CD4-positive, alpha-beta memory T cell (primary cell): ENCODE data around the gene CTPS2. TPM values are rescaled to one million over a fixed set of nuclear protein-coding genes. Genes with fewer than 3 reads are reported as not detected.
A peak's percentile ranks its signal among the peaks of the same experiment; 100 is the strongest.
"Not testable (repeated sequence)": the region's sequence is repeated elsewhere in the genome, so short reads cannot be mapped to it uniquely, and the experiment has no call there.

Source experiments
- CTCF ChIA-PET: fragments of 350-600 bp; sonication (Branson Sonifier 250); formaldehyde crosslinking; loops from one replicate; lab custom pipeline; 2021; ENCODE audit warnings: inconsistent platforms; ENCODE audit not compliant: partially characterized antibody; lab: Charles Lee
- POLR2A ChIA-PET: fragments of 350-600 bp; sonication (Branson Sonifier 250); formaldehyde crosslinking; loops from one replicate; lab custom pipeline; 2021; ENCODE audit not compliant: partially characterized antibody; lab: Charles Lee
- DNase-seq, 5 donors: peaks; one replicate each; pipeline versions ENCODE4 v3.0.0 to v3.0.0-alpha.2; 2020 to 2022; ENCODE audit warnings: mixed read lengths in 1 of 5
- H3K27ac ChIP-seq: one replicate; pipeline ENCODE4 v1.7.0; 2013; ENCODE audit warnings: low read depth, low read length
- H3K27me3 ChIP-seq: 2 replicates; pipeline ENCODE4 v1.7.0; 2013; ENCODE audit warnings: mild to moderate bottlenecking, low read length, moderate library complexity; ENCODE audit not compliant: insufficient read depth
- H3K36me3 ChIP-seq: 2 replicates; pipeline ENCODE4 v1.7.0; 2013; ENCODE audit warnings: mild to moderate bottlenecking, low read length, moderate library complexity; ENCODE audit not compliant: insufficient read depth
- H3K4me1 ChIP-seq: 2 replicates; pipeline ENCODE4 v1.7.0; 2013; ENCODE audit warnings: mild to moderate bottlenecking, low read length, moderate library complexity; ENCODE audit not compliant: insufficient read depth
- H3K4me3 ChIP-seq, 2 donors: one replicate each; pipeline ENCODE4 v1.7.0; 2013; ENCODE audit warnings: low read length in 2 of 2, mild to moderate bottlenecking in 1 of 2
- H3K9me3 ChIP-seq, 2 donors: one replicate each; pipeline ENCODE4 v1.7.0; 2013; ENCODE audit warnings: low read length in 2 of 2, control low read depth in 1 of 2; ENCODE audit not compliant: control insufficient read depth in 1 of 2
- H3K27ac Mint-ChIP-seq, 7 donors: one replicate each; pipeline ENCODE4 v1.8.0; 2020 to 2021; ENCODE audit warnings: mixed read lengths in 7 of 7, mild to moderate bottlenecking in 6 of 7, inconsistent platforms in 3 of 7, moderate library complexity in 3 of 7
- H3K27me3 Mint-ChIP-seq, 2 donors: one replicate each; pipeline ENCODE4 v1.8.0; 2020 to 2021; ENCODE audit warnings: mixed read lengths in 2 of 2
- H3K36me3 Mint-ChIP-seq, 2 donors: one replicate each; pipeline ENCODE4 v1.8.0; 2020 to 2021; ENCODE audit warnings: mixed read lengths in 2 of 2, inconsistent platforms in 1 of 2, mild to moderate bottlenecking in 1 of 2
- H3K4me1 Mint-ChIP-seq, 4 donors: one replicate each; pipeline ENCODE4 v1.8.0; 2020 to 2021; ENCODE audit warnings: mixed read lengths in 4 of 4, mild to moderate bottlenecking in 1 of 4
- H3K4me3 Mint-ChIP-seq, 8 donors: one replicate each; pipeline ENCODE4 v1.8.0; 2020 to 2021; ENCODE audit warnings: mixed read lengths in 8 of 8, mild to moderate bottlenecking in 7 of 8, moderate library complexity in 6 of 8, inconsistent platforms in 3 of 8
- H3K9me3 Mint-ChIP-seq, 8 donors: one replicate each; pipeline ENCODE4 v1.8.0; 2020 to 2021; ENCODE audit warnings: mixed read lengths in 8 of 8, mild to moderate bottlenecking in 5 of 8, inconsistent platforms in 3 of 8, moderate library complexity in 1 of 8
- intact Hi-C: fragments of 100-400 bp; cut with micrococcal nuclease; formaldehyde crosslinking; loops from one replicate; pipeline ENCODE4 v1.15.1; 2023
- polyA plus RNA-seq, 2 donors: library from polyadenylated mRNA; unstranded; fragments of 300-500 nt; fragmentation: Illumina TruSeq; gene quantifications; one replicate each; pipeline ENCODE4 v1.2.3, GENCODE V29; 2021
- total RNA-seq, 2 experiments: library from RNA; stranded (reverse); gene quantifications; one replicate each; pipeline ENCODE4 v1.2.3, GENCODE V29; 2021

CTPS2 gene, protein sequence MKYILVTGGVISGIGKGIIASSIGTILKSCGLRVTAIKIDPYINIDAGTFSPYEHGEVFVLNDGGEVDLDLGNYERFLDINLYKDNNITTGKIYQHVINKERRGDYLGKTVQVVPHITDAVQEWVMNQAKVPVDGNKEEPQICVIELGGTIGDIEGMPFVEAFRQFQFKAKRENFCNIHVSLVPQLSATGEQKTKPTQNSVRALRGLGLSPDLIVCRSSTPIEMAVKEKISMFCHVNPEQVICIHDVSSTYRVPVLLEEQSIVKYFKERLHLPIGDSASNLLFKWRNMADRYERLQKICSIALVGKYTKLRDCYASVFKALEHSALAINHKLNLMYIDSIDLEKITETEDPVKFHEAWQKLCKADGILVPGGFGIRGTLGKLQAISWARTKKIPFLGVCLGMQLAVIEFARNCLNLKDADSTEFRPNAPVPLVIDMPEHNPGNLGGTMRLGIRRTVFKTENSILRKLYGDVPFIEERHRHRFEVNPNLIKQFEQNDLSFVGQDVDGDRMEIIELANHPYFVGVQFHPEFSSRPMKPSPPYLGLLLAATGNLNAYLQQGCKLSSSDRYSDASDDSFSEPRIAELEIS
- total RNA-seq, result 1 to 10 TPM; 6.4 to 7.2 TPM
- 1 to 10 TPM; 3.8 to 4.7 TPM for polyA plus RNA-seq

DNA sequence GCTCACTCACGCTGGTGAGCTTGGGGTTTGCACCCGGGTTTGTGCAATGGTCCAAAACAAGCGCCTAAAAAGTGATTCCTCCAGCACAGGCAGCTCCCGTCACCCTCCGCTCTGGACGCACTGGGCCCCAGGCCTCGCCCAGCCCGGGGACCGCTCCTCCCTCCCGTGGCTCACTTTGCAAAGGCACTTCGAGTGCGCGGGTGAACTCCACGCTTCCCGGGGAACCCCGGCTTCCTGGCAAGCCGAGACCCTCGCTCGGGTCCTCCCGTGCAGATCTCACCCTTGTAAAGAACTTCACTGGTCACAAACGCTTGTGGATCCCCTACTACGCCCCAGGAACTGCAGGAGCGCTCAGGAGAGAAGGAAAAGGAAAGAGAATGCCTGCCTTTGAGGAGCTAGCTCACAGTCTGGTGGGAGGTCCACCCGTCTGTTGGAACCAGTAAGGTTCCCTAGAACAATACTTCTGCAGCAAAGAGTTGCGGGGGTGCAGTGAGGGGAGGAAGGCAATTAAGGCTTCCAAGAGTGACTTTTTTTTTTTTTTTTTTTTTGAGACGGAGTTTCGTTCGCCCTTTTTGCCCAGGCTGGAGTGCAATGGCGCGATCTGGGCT lies at the start of gene CTPS2:
TSS of gene CTPS2 (minus strand) at position 122 of the 608 bp plus-strand sequence. CDS start 9,767 bp downstream, outside the sequence.
- peak within 1 kb of the TSS; percentile 86 to 92 (median 88) for H3K4me3 Mint-ChIP-seq
- H3K36me3 Mint-ChIP-seq, result peaks cover 0 to 2% of the 10 kb centered on the region in 2 donors
- H3K27ac ChIP-seq, result peak within 1 kb of the TSS; percentile 41
- no peaks in the 10 kb centered on the region for H3K27me3 ChIP-seq
- peaks cover 0 to 2% (median 0%) of the 10 kb centered on the region in 8 donors for H3K9me3 Mint-ChIP-seq
- peak within 1 kb of the TSS; percentile 42 to 60 for H3K4me3 ChIP-seq
- intact Hi-C loops, result loop anchor here (10.0 kb wide), 2 partner anchors 858 to 1838 kb away; partner anchors contain the start of genes AP1S2, FANCB and MOSPD2
- peak within 1 kb of the TSS; percentile 78 to 93 (median 87) for H3K27ac Mint-ChIP-seq
- POLR2A ChIA-PET, result interaction anchor here (1.0 kb wide), 1 partner anchor 234 kb away, joined by 3 read pairs; the partner anchor contains the start of gene REPS2
- CTCF ChIA-PET, result interaction anchor here (0.7 kb wide), 1 partner anchor 159 kb away, joined by 3 read pairs; no protein-coding TSS in a partner anchor
- peaks cover 9 to 22% (median 13%) of the 10 kb centered on the region in 4 donors for H3K4me1 Mint-ChIP-seq
- H3K36me3 ChIP-seq, result no peaks in the 10 kb centered on the region
- H3K27me3 Mint-ChIP-seq, result no peaks in the 10 kb centered on the region
- no peaks in the 10 kb centered on the region for H3K9me3 ChIP-seq
- no peaks in the 10 kb centered on the region for H3K4me1 ChIP-seq
- peak; percentile 31 to 58 (median 38) for DNase-seq

GRCh38 chrX:16761500-16761899 lies 49.0 kb upstream of the CTPS2 start:
- Mint-ChIP-seq H3K27ac (peak overlapping the region in 1 of 7 donors; percentile 65), H3K36me3 (peaks cover 21 to 22% of the 10 kb centered on the region in 2 donors)
- H3K27me3 Mint-ChIP-seq, H3K27me3 ChIP-seq, H3K4me1 ChIP-seq, H3K4me3 ChIP-seq, H3K36me3 ChIP-seq, H3K9me3 ChIP-seq, H3K9me3 Mint-ChIP-seq, DNase-seq, H3K4me3 Mint-ChIP-seq, H3K27ac ChIP-seq, H3K4me1 Mint-ChIP-seq, POLR2A ChIA-PET, CTCF ChIA-PET, intact Hi-C loops: not testable (repeated sequence)

DNA sequence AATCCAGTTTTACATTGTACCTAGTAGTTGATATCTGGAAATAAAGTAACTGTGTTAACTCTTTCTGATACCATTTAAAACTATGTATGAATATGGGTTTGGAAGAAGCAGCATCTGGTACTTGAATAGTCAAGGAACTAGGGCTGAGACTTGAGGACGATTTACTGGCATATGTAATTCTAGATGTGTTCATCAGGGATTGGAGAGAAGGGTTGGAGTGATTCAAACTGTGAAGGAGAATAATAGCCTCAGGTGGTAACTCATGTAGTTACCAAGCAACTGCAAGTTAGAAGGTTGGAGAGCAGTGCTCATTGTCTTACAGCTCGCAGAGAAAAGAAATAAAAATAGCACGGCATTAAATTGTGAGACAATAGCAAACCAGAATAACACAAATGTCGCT lies 44.3 kb upstream of the CTPS2 start:
- no peaks in the 10 kb centered on the region for H3K27me3 Mint-ChIP-seq
- POLR2A ChIA-PET, result no interaction called here
- no peak for DNase-seq

DNA sequence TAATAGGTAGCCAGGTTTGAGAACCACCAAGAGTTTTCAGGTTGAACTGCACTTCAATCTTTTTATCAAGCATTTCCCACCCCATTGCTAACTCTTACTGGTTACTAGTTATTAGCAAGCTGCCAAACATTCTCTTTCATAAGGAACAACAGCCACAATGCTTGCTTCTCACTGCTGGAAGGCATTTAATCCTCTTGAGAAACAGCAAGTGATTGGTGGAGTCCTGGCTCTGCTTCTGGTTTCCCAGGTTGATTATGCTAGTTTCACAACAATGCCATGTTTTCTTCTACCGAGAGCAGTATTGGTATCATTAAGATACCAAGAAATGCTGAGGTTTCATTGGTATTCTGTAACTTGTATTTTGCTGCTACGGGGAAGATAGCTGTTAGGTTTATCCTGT lies 41.5 kb upstream of the CTPS2 start:
- intact Hi-C loops, result no loop called here
- peaks cover 0 to 3% (median 0%) of the 10 kb centered on the region in 4 donors for H3K4me1 Mint-ChIP-seq
- Histone ChIP-seq H3K4me1 (no peaks in the 10 kb centered on the region), H3K27ac (no peak overlapping the region), H3K9me3 (no peaks in the 10 kb centered on the region), H3K36me3 (peaks cover 7% of the 10 kb centered on the region), H3K27me3 (no peaks in the 10 kb centered on the region), H3K4me3 (no peak overlapping the region)
- H3K27ac Mint-ChIP-seq, result no peak overlapping the region
- ChIA-PET CTCF (no interaction called here), POLR2A (no interaction called here)
- no peak overlapping the region for H3K4me3 Mint-ChIP-seq
- peaks cover 41 to 46% of the 10 kb centered on the region in 2 donors for H3K36me3 Mint-ChIP-seq
- no peak for DNase-seq
- no peaks in the 10 kb centered on the region for H3K9me3 Mint-ChIP-seq
- no peaks in the 10 kb centered on the region for H3K27me3 Mint-ChIP-seq

More for the DNA sequence above, 44.3 kb upstream of the CTPS2 start:
- H3K4me1 Mint-ChIP-seq, result peaks cover 0 to 3% (median 0%) of the 10 kb centered on the region in 4 donors
- H3K9me3 Mint-ChIP-seq, result no peaks in the 10 kb centered on the region
- CTCF ChIA-PET, result no interaction called here
- no peak overlapping the region for H3K27ac ChIP-seq
- H3K9me3 ChIP-seq, result no peaks in the 10 kb centered on the region
- no peaks in the 10 kb centered on the region for H3K27me3 ChIP-seq
- no peak overlapping the region for H3K4me3 Mint-ChIP-seq
- H3K36me3 ChIP-seq, result peaks cover 7% of the 10 kb centered on the region
- intact Hi-C loops, result no loop called here
- no peaks in the 10 kb centered on the region for H3K4me1 ChIP-seq
- no peak overlapping the region for H3K4me3 ChIP-seq
- peak overlapping the region in 1 of 7 donors; percentile 50 for H3K27ac Mint-ChIP-seq
- peaks cover 45 to 48% of the 10 kb centered on the region in 2 donors for H3K36me3 Mint-ChIP-seq

GRCh38 chrX:16750136-16750535 lies 37.7 kb upstream of the CTPS2 start:
- H3K4me3 ChIP-seq, result no peak overlapping the region
- H3K27ac Mint-ChIP-seq, result peak overlapping the region in 1 of 7 donors; percentile 42
- intact Hi-C loops, result no loop called here
- no peaks in the 10 kb centered on the region for H3K4me1 ChIP-seq
- H3K27ac ChIP-seq, result no peak overlapping the region
- DNase-seq, result no peak
- ChIA-PET CTCF (no interaction called here), POLR2A (no interaction called here)
- no peak overlapping the region for H3K4me3 Mint-ChIP-seq
- no peaks in the 10 kb centered on the region for H3K9me3 Mint-ChIP-seq
- no peaks in the 10 kb centered on the region for H3K27me3 Mint-ChIP-seq
- no peaks in the 10 kb centered on the region for H3K9me3 ChIP-seq
- peaks cover 5% of the 10 kb centered on the region for H3K36me3 ChIP-seq
- H3K36me3 Mint-ChIP-seq, result peaks cover 37 to 45% of the 10 kb centered on the region in 2 donors
- peaks cover 0 to 3% (median 0%) of the 10 kb centered on the region in 4 donors for H3K4me1 Mint-ChIP-seq
- no peaks in the 10 kb centered on the region for H3K27me3 ChIP-seq

GRCh38 chrX:16748425-16748824 lies 36.0 kb upstream of the CTPS2 start:
- Mint-ChIP-seq H3K36me3 (peaks cover 34 to 42% of the 10 kb centered on the region in 2 donors), H3K4me3 (no peak overlapping the region), H3K9me3 (no peaks in the 10 kb centered on the region), H3K27me3 (no peaks in the 10 kb centered on the region), H3K27ac (peak overlapping the region in 1 of 7 donors; percentile 25), H3K4me1 (peaks cover 0 to 5% (median 0%) of the 10 kb centered on the region in 4 donors)
- intact Hi-C loops, result no loop called here
- Histone ChIP-seq H3K27ac (no peak overlapping the region), H3K27me3 (no peaks in the 10 kb centered on the region), H3K4me1 (no peaks in the 10 kb centered on the region), H3K9me3 (no peaks in the 10 kb centered on the region), H3K36me3 (peaks cover 19% of the 10 kb centered on the region), H3K4me3 (no peak overlapping the region)
- ChIA-PET CTCF (no interaction called here), POLR2A (no interaction called here)
- no peak for DNase-seq

GRCh38 chrX:16745659-16746058 lies 33.2 kb upstream of the CTPS2 start:
- no peak overlapping the region for H3K27ac ChIP-seq
- H3K9me3 Mint-ChIP-seq, result no peaks in the 10 kb centered on the region
- H3K4me1 Mint-ChIP-seq, result peaks cover 0 to 1% (median 0%) of the 10 kb centered on the region in 4 donors
- H3K36me3 ChIP-seq, result peaks cover 19% of the 10 kb centered on the region
- H3K9me3 ChIP-seq, result no peaks in the 10 kb centered on the region
- H3K27me3 ChIP-seq, result no peaks in the 10 kb centered on the region
- intact Hi-C loops, result no loop called here
- DNase-seq, result no peak
- peaks cover 37 to 44% of the 10 kb centered on the region in 2 donors for H3K36me3 Mint-ChIP-seq
- H3K4me1 ChIP-seq, result no peaks in the 10 kb centered on the region
- H3K4me3 ChIP-seq, result no peak overlapping the region
- peak overlapping the region in 1 of 7 donors; percentile 56 for H3K27ac Mint-ChIP-seq
- ChIA-PET POLR2A (no interaction called here), CTCF (interaction anchor here (1.4 kb wide), 1 partner anchor 21 kb away, joined by 3 read pairs; no protein-coding TSS in a partner anchor)
- no peak overlapping the region for H3K4me3 Mint-ChIP-seq
- no peaks in the 10 kb centered on the region for H3K27me3 Mint-ChIP-seq
